ENCODE data around the gene ABTB2.

ABTB2 gene

GRCh38 chr11:34209809-34210208 lies 148.0 kb downstream of the ABTB2 start:
- DNase-seq (ENCODE audit: low spot score), result no peak

GRCh38 chr11:34208266-34209135 lies 149.3 kb downstream of the ABTB2 start:
- no peak for DNase-seq (ENCODE audit: low spot score)

DNA sequence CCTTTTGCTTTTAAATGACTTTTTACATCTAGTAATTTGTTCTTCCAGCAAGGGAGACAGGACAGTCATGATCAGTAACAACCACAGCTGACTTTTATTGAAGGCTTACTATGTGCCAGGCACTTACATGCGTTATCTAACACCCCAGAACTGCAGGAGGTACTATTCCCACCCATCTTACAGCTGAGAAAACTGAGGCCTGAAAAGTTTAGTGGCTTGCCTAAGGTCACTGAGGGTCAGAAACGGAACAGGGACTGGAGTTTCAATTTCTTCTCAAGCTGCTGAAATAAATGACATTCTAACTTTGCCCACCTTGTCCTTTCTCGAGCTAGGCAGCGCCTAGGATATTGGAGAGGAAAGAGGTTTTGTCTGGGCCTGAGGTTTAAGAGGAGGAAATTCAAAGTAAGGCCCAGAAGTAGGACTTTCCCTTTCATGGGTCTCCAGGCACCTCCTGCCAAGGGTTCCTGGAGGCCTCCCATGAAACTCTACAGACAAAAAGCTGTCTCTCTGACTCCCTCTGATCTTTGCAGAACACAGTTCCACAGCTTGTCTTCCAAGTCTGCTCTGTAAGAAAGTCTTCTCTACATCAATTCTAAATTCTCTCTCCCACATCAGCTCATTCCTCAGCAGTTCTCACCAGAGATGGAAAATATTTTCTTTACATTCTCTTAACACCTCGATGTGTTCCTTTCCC lies 150.2 kb downstream of the ABTB2 start:
- no peak for DNase-seq (ENCODE audit: low spot score)

DNA sequence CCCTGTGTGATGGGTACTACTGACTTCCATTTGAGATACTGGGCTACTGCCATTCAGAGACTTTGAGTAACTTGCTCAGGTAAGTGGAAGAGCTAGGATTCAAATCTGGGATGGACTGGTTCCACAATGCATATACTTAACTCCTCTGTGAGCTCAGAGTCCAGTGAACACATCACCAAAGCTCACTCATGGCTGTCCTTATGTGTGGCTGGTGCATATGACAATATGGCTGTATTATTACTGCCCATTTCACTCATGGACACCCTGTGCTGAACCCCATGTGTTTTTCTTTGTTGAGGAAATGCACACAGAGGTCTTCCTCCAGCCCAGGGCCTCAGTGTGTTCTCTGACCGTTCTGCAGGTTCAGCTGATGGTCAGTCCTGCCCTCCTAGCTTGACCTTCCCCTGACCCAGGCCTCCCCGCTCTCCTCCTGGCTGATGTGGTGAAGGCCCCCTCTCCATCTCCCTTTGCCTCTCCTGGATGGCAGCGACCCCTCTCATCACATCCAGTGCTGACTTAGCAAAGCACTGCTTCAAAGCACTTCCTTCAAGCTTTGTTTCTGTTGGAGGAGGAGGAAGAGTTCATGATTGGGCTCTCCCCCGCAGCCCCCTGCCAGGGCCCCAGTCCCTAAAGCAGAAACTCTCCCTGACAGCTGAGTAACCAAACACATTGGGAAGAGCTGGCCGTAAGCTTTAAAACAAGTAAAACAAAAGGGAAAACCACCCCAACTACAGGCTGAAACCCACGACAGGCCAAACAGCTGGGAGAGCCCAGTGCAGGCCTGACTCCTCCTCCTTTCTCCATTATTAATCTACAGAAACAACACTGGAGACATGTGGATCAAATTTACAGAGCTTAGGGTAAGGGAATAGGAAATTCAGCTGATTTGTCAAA lies 151.2 kb downstream of the ABTB2 start:
- DNase-seq (ENCODE audit: low spot score), result no peak

GRCh38 chr11:34205326-34206035 lies 152.3 kb downstream of the ABTB2 start:
- DNase-seq (ENCODE audit: low spot score), result no peak

GRCh38 chr11:34204396-34205279 lies 153.2 kb downstream of the ABTB2 start:
- DNase-seq (ENCODE audit: low spot score), result peak; percentile 75

DNA sequence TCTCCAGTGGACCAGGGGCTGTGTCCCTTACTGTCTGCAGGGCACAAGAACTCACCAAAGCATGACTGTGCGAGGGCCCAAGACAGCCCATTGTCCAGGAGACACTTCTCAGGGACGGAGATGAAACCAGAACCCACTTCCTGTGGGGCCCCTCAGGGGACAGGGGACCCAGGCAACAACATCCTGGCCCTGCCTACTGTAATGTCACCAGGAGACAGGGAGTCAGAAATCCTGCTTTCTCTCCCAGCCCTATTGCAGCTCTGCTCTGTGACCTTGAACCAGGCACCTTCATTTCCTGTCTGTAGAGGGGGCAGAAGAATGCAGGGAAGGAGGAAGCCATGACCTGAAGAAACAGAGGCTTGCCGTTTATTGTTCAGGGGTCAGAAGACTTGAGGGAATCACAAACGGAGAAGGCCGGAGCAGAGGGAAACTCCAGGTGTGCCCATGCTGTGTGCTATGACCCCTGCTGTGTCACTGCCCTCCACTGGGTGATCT lies 154.4 kb downstream of the ABTB2 start:
- DNase-seq (ENCODE audit: low spot score), result no peak

- DNase-seq (ENCODE audit: low spot score), result no peak
These were observed 156.7 kb downstream of the ABTB2 start for GRCh38 chr11:34201129-34201528.

DNA sequence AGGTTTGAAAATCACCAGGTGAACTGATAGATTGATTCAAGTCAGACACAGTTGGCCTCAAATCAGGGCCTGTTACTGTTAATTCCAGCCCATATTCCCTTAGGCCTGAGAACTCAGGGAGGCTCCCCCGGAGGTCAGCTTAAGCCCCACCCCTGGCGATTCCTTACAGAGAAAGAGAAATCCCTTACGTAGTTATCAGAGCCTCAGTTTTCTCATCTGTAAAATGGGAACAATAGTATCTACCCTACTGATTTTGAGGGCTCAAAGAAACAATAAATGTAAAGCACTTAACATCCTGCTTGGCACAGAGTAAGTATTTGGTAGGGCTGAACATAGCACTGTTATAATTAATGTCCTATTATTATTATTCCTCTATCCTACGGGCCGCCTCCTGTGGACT lies 158.3 kb downstream of the ABTB2 start:
- DNase-seq (ENCODE audit: low spot score), result no peak

DNA sequence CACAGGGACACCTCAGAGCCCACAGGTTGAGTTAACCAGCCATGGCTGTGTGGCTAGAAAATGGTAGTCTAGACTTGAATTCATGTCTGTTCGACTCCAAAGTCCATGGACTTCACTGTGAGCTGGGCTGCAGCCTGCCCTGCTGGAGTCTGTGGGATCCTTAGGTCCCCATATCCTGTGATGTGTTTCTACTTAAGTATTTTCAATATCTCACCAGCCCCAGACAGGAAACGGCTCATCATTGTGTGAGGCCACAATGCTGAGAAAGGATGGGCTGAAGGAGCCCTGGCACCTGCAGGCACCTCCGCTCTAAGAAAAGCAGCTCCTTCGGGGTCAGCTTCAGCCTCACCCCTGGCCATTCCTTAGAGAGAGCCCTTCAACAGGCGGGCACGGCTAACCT lies 159.3 kb downstream of the ABTB2 start:
- DNase-seq (ENCODE audit: low spot score), result no peak

DNA sequence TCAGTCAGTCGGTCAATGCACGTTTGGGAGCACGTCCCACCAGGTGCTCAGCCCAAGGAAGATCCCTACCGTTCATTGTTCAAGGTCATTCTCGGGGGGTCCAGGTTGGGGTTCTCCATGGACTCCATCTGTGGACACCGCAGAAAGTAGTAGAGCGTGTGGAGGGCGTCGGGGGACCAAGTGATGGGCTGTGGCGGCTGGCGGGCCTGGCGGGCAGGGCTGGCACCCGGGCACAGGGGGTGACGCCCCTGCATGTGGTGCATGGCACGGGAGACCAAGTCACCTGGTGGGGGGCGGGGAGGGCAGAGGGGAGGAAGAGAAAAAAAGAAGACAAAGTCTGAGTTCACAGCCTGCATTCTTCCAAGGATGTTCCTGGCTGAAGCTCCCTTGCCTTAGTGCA lies 160.6 kb downstream of the ABTB2 start:
- no peak for DNase-seq (ENCODE audit: low spot score)

- no peak for DNase-seq (ENCODE audit: low spot score)
These were observed 163.1 kb downstream of the ABTB2 start for GRCh38 chr11:34194576-34195335.

GRCh38 chr11:34192481-34193401 lies 165.1 kb downstream of the ABTB2 start:
- peak; percentile 71 for DNase-seq (ENCODE audit: low spot score)

- DNase-seq (ENCODE audit: low spot score), result no peak
These were observed 166.2 kb downstream of the ABTB2 start for GRCh38 chr11:34191578-34191977.

DNA sequence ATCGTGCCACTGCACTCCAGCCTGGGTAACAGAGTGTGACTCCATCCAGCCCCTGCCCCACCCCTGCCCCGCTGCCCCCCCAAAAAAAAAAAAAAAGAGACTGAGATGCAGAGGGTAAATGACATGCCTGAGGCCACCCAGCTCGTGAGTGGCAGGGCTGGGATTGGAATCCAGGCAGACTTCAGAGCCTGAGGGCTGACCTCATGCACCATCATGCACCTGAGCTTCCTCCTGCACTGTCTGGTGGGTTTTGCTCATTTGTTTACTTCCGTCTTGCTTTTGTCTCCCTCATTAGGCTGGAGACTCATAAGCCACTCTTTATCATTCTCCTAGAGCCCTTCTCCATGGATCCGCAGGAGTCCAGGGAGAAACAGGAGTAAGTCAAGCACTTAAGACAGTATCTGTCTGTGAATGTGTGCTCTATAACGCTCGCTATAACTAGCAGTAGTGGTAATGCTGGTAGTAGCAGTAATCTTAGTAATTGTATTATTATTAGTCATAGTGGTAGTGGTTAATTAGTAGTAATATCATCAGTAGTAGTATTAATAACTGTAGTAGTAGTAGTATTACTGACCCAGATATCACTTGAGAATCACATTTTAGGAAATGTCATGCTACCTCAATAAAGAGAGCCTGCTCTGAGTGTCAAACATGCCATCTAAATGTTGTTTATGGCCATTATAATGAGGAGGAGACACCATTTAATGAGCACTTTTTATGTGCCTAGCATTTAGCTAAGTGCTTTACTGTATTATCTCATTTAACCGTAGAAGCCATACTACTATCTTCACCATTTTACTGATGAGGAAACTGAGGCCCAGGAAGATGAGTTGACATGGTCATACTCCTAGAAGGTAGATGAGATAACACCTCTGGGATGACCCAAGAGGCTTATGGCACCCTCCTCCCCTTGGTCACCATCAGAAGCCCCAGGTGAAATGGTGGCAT lies 167.3 kb downstream of the ABTB2 start:
- DNase-seq (ENCODE audit: low spot score), result no peak

GRCh38 chr11:34189191-34189590 lies 168.6 kb downstream of the ABTB2 start:
- no peak for DNase-seq (ENCODE audit: low spot score)

DNA sequence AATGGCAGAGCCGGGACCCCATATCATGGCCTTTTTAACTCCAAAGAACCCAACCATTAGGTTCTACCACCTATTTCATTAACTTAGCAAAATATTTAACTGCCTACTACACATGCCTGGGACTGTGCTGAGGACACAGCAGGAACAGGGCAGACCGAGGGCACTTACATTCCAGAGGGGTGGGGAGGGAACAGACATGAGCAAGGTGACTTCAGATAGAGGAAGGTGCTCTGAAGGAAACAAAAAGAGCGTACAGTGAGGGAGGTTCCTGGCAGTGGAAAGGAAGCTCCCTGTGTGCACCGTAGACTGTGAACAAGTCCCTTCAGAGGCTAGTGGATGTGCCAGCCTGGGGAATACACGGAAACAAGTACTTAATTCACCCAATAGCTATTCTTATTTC lies 169.6 kb downstream of the ABTB2 start:
- DNase-seq (ENCODE audit: low spot score), result no peak

All from SW480 (cell line).